K562 (cell line): Measurements from ENCODE around the gene CRYM. TPM values are rescaled to one million over a fixed set of nuclear protein-coding genes. Genes with fewer than 3 reads are reported as not detected.

Experiments
- ATAC-seq: fragments of 200-7000 bp; cut with Tn5 transposase; 3 replicates; pipeline ENCODE4 v1.9.1; 2020; ENCODE audit warnings: moderate library complexity
- BruUV-seq: library from RNA; stranded (reverse); fragments of 400-500 nt; replicated peaks from 2 replicates; lab custom pipeline; 2021; lab: Mats Ljungman, UMichigan
- CTCF ChIA-PET: fragments of 300-600 bp; formaldehyde crosslinking; extraction: SDS; loops from one replicate; lab custom pipeline; 2021; ENCODE audit warnings: low intra/inter-chr PET ratio; lab: Yijun Ruan, JAX
- POLR2A ChIA-PET: fragments of 300-600, 350-650 bp; sonication (Branson Sonifier 250); formaldehyde crosslinking; extraction: SDS; loops from one replicate; lab custom pipeline; 2021; ENCODE audit warnings: antibody characterized with exemption, inconsistent platforms; lab: Yijun Ruan, JAX
- DNase-seq, 4 experiments: peaks; one replicate each; pipeline versions ENCODE4 v3.0.0 to v3.0.0-alpha.2; 2011 to 2018; ENCODE audit warnings: low spot score in 3 of 4, mixed read lengths in 3 of 4; ENCODE audit errors: extremely low read depth in 1 of 4
- FAIRE-seq: peaks from 2 replicates; lab custom pipeline; 2011; peaks lifted over from hg19 to GRCh38; lab: Jason Lieb, UNC
- H2AFZ ChIP-seq: 2 replicates; pipeline ENCODE4 v1.6.0; 2011; ENCODE audit warnings: low read depth, low read length, control low read depth, inconsistent platforms
- H3K27ac ChIP-seq: fragments of 200-600 bp; 3 replicates; pipeline ENCODE4 v1.8.0; 2011; ENCODE audit warnings: low read depth, mild to moderate bottlenecking, control low read depth, inconsistent platforms, low read length, moderate library complexity, mixed read lengths; ENCODE audit errors: extremely low read depth
- H3K27me3 ChIP-seq, 2 experiments: fragments of 300-600 bp in 1 of 2; 2 replicates in 1 of 2; 3 replicates in 1 of 2; pipeline versions ENCODE4 v1.6.0 to v1.8.0; 2011; ENCODE audit warnings: inconsistent platforms in 2 of 2, low read length in 2 of 2, mild to moderate bottlenecking in 1 of 2, mixed read lengths in 1 of 2, moderate library complexity in 1 of 2; ENCODE audit not compliant: control insufficient read depth in 2 of 2, insufficient read depth in 2 of 2
- H3K36me3 ChIP-seq: fragments of 300-600 bp; 3 replicates; pipeline ENCODE4 v1.8.0; 2011; ENCODE audit warnings: mild to moderate bottlenecking, low read length, inconsistent platforms; ENCODE audit not compliant: control insufficient read depth, insufficient read depth
- H3K4me1 ChIP-seq, 2 experiments: fragments of 200-600 bp in 1 of 2; replicated peaks in 1 of 2; 2 replicates in 1 of 2; 3 replicates in 1 of 2; pipeline versions ENCODE4 v1.5.1 to v1.8.0; 2011; ENCODE audit warnings: inconsistent platforms in 2 of 2, low read length in 2 of 2, mild to moderate bottlenecking in 1 of 2, mixed read lengths in 1 of 2, moderate library complexity in 1 of 2; ENCODE audit not compliant: control insufficient read depth in 2 of 2, insufficient read depth in 2 of 2
- H3K4me2 ChIP-seq: 2 replicates; pipeline ENCODE4 v1.6.1; 2011; ENCODE audit warnings: low read length, control low read depth, inconsistent platforms, mixed read lengths; ENCODE audit not compliant: insufficient read depth
- H3K4me3 ChIP-seq: fragments of 200-600 bp; sonication (generic), shearing (Covaris generic); 2 replicates; pipeline ENCODE4 v1.5.1; 2016; ENCODE audit warnings: control low read depth, inconsistent platforms
- H3K79me2 ChIP-seq: fragments of 200-600 bp; 3 replicates; pipeline ENCODE4 v1.8.0; 2011; ENCODE audit warnings: low read length, inconsistent platforms; ENCODE audit not compliant: control insufficient read depth, insufficient read depth
- H3K9ac ChIP-seq, 2 experiments: 2 replicates each; pipeline versions ENCODE4 v1.6.0 to v1.6.1; 2011; ENCODE audit warnings: low read depth in 2 of 2, low read length in 2 of 2, control low read depth in 1 of 2, inconsistent platforms in 1 of 2, mild to moderate bottlenecking in 1 of 2, mixed read lengths in 1 of 2; ENCODE audit not compliant: insufficient read depth in 1 of 2
- H3K9me1 ChIP-seq: one replicate; pipeline ENCODE4 v1.6.0; 2011; ENCODE audit warnings: inconsistent platforms, mild to moderate bottlenecking, low read length, moderate library complexity; ENCODE audit not compliant: control insufficient read depth, insufficient read depth
- H3K9me3 ChIP-seq: replicated peaks from 2 replicates; pipeline ENCODE4 v1.5.1; 2011; ENCODE audit warnings: low read depth, low read length, inconsistent platforms; ENCODE audit not compliant: control insufficient read depth, insufficient read depth
- H4K20me1 ChIP-seq: replicated peaks from 2 replicates; pipeline ENCODE4 v1.6.1; 2011; ENCODE audit warnings: low read length, inconsistent platforms, mixed read lengths; ENCODE audit not compliant: control insufficient read depth, insufficient read depth
- GTF3C2 ChIP-seq: IDR thresholded peaks from 3 replicates; pipeline ENCODE4 v1.6.1; 2011; ENCODE audit warnings: borderline replicate concordance, mild to moderate bottlenecking, moderate library complexity; ENCODE audit not compliant: insufficient read length; ENCODE audit errors: extremely low read depth
- HMBOX1 ChIP-seq: sonication (generic); IDR thresholded peaks from 2 replicates; pipeline ENCODE4 v1.6.1; 2016
- HSF4 ChIP-seq: fragments of 250-450 bp; sonication (Bioruptor Pico); IDR thresholded peaks from 2 replicates; pipeline ENCODE4 v2.1.2; 2022; ENCODE audit warnings: mild to moderate bottlenecking, moderate library complexity, borderline replicate concordance
- LARP7 ChIP-seq: fragments of 450-650 bp; IDR thresholded peaks from 2 replicates; pipeline ENCODE4 v1.6.1; 2016
- ZKSCAN3 ChIP-seq: fragments of 250-450 bp; sonication (Bioruptor Pico); IDR thresholded peaks from 2 replicates; pipeline ENCODE4 v1.4.0; 2020
- in situ Hi-C: fragments of 300-500 bp; cut with MboI; formaldehyde crosslinking; loops from 4 replicates; pipeline ENCODE4 v1.15.0; 2018; ENCODE audit warnings: inconsistent platforms, mixed read lengths
- intact Hi-C: fragments of 100-400 bp; cut with micrococcal nuclease; formaldehyde crosslinking; loops from 2 replicates; pipeline ENCODE4 v1.14.2; 2022
- polyA plus RNA-seq, 8 experiments: library from polyadenylated mRNA; depleted of rRNA in 4 of 8; stranded (reverse) in 5 of 8; unstranded in 3 of 8; fragments of >200 nt; fragmentation: Nextera tagmentation in 2 of 8; fragmentation: Illumina TruSeq in 1 of 8; extraction: Ambion mirVana in 2 of 8; extraction: Trizol in 1 of 8; gene quantifications; 2 replicates each; pipeline versions ENCODE4 v1.2.1 to v1.2.3, GENCODE V29; 2011 to 2014; ENCODE audit warnings: inconsistent platforms in 1 of 8, missing spikeins in 1 of 8
- total RNA-seq, 7 experiments: library from RNA; depleted of rRNA in 6 of 7; stranded (reverse); fragments of >200 nt in 6 of 7; fragmentation: Illumina TruSeq in 2 of 7; extraction: Trizol in 2 of 7; gene quantifications; 2 replicates each; pipeline versions ENCODE4 v1.2.1 to v1.2.3, GENCODE V29; 2011 to 2021; ENCODE audit warnings: low replicate concordance in 1 of 7

CRYM gene
- total and polyA plus RNA-seq, 9 of the 15 experiments (the other 6 are each of a cell fraction or from before 2014, with no cell fraction given): 0.08 to 0.98 (median 0.47) TPM

GRCh38 chr16:21226749-21227148 lies 51.3 kb downstream of the CRYM start:
- in situ Hi-C loops: no loop called here
- H3K4me1 ChIP-seq: peaks cover 3 to 7% of the 10 kb centered on the region in 2 experiments; a peak in 2 of 5 replicates
- no peaks in the 10 kb centered on the region for H3K36me3 ChIP-seq
- TF ChIP-seq LARP7: no peak
- TF ChIP-seq ZKSCAN3 (CRISPR knock-in tag): no peak
- TF ChIP-seq GTF3C2: no peak
- TF ChIP-seq HMBOX1: no peak
- no peak for TF ChIP-seq HSF4 (CRISPR knock-in tag)
- H3K4me3 ChIP-seq: no peak overlapping the region
- no peaks in the 10 kb centered on the region for H3K9me1 ChIP-seq
- H2AFZ ChIP-seq: no peak overlapping the region
- CTCF ChIA-PET: no interaction called here
- no peak overlapping the region for H3K9ac ChIP-seq
- POLR2A ChIA-PET: no interaction called here
- peaks cover 2 to 6% of the 10 kb centered on the region in 2 experiments; a peak in 4 of 5 replicates for H3K27me3 ChIP-seq
- BruUV-seq: no TSS peak
- no peak overlapping the region for H3K27ac ChIP-seq
- no peak overlapping the region for H3K4me2 ChIP-seq
- DNase-seq: no peak
- intact Hi-C loops: loop anchor here (5.0 kb wide), 1 partner anchor 51 kb away; the partner anchor contains the start of gene CRYM
- H3K79me2 ChIP-seq: no peaks in the 10 kb centered on the region
- H4K20me1 ChIP-seq: no peaks in the 10 kb centered on the region
- no peak for FAIRE-seq
- H3K9me3 ChIP-seq: no peaks in the 10 kb centered on the region
- ATAC-seq: no peak
